GM23338 (cell line): ENCODE data around the gene KYNU.

Source experiments
- CTCF ChIP-seq, 2 experiments: fragments of 200-600 bp in 1 of 2; sonication (generic) in 1 of 2; conservative IDR thresholded peaks; 2 replicates each; pipeline versions ENCODE4 v1.5.1 to v1.6.1; 2016 to 2017; ENCODE audit warnings: antibody characterized with exemption in 2 of 2, low read depth in 2 of 2, mild to moderate bottlenecking in 2 of 2, moderate library complexity in 1 of 2
- EZH2 ChIP-seq: fragments of 200-600 bp; sonication (generic); IDR thresholded peaks from one replicate; pipeline ENCODE4 v1.8.0; 2017; ENCODE audit warnings: antibody characterized with exemption, mild to moderate bottlenecking, low read depth; ENCODE audit not compliant: unreplicated experiment
- EZH2phosphoT487 ChIP-seq: fragments of 200-600 bp; sonication (generic); IDR thresholded peaks from one replicate; pipeline ENCODE4 v1.8.1; 2018; ENCODE audit warnings: antibody characterized with exemption; ENCODE audit not compliant: unreplicated experiment
- JUNB ChIP-seq: IDR thresholded peaks from one replicate; pipeline ENCODE4 v1.6.1; 2016; ENCODE audit warnings: antibody characterized with exemption; ENCODE audit not compliant: unreplicated experiment
- REST ChIP-seq: IDR thresholded peaks from one replicate; pipeline ENCODE4 v1.6.1; 2018; ENCODE audit warnings: antibody characterized with exemption; ENCODE audit not compliant: unreplicated experiment
- STAT1 ChIP-seq: IDR thresholded peaks from one replicate; pipeline ENCODE4 v1.6.1; 2016; ENCODE audit warnings: antibody characterized with exemption; ENCODE audit not compliant: unreplicated experiment
- ZNF331 ChIP-seq: fragments of 250-450 bp; sonication (Bioruptor Pico); IDR thresholded peaks from 2 replicates; pipeline ENCODE4 v1.5.0; 2020; ENCODE audit warnings: low read depth, mild to moderate bottlenecking, moderate library complexity

GRCh38 chr2:142877216-142877838 is at the start of gene KYNU:
- TF ChIP-seq REST (no peak), JUNB (no peak), EZH2 (no peak), CTCF (conservative IDR thresholded peaks at IDR 0.05; ENCODE audit: low read depth in 2 of 2) (no peak), EZH2phosphoT487 (no peak), STAT1 (no peak), ZNF331 (no peak)
